HCT116 (cell line): Measurements from ENCODE around the gene TMEM219. TPM values are rescaled to one million over a fixed set of nuclear protein-coding genes. Genes with fewer than 3 reads are reported as not detected.

ENCODE experiments used
- ATAC-seq: fragments of 200-7000 bp; cut with Tn5 transposase; 2 replicates; pipeline ENCODE4 v1.9.1; 2020; ENCODE audit warnings: mild to moderate bottlenecking, moderate library complexity
- BruUV-seq: library from RNA; stranded (reverse); fragments of 400-500 nt; replicated peaks from 2 replicates; lab custom pipeline; 2021; lab: Mats Ljungman, UMichigan
- CTCF ChIA-PET: fragments of 300-600 bp; sonication (Branson Sonifier 250); formaldehyde crosslinking; loops from one replicate; lab custom pipeline; 2021; ENCODE audit warnings: antibody characterized with exemption; lab: Charles Lee
- POLR2A ChIA-PET: fragments of 300-600, 350-600 bp; sonication (Branson Sonifier 250); formaldehyde crosslinking; loops from one replicate; lab custom pipeline; 2021; ENCODE audit warnings: antibody characterized with exemption; lab: Charles Lee
- RAD21 ChIA-PET, 2 experiments: fragments of 300-600 bp; sonication (Branson Sonifier 250); formaldehyde crosslinking; loops; one replicate each; lab custom pipeline; 2023; ENCODE audit warnings: low total read pairs in 2 of 2; ENCODE audit not compliant: uncharacterized antibody in 2 of 2, unreplicated experiment in 2 of 2, low non-redundant PET in 1 of 2; lab: Charles Lee
- DNase-seq: peaks from one replicate; pipeline ENCODE4 v3.0.0-alpha.2; 2010; ENCODE audit warnings: low read depth, low spot score
- H2AFZ ChIP-seq: fragments of 200-600 bp; shearing (Covaris generic), sonication (generic); 2 replicates; pipeline ENCODE4 v1.6.1; 2017; ENCODE audit warnings: low read depth, mixed run types, mixed read lengths, antibody characterized with exemption, low read length; ENCODE audit not compliant: poor library complexity, severe bottlenecking
- H3K27ac ChIP-seq: 2 replicates; pipeline ENCODE4 v1.5.1; 2012; ENCODE audit warnings: low read depth, low read length
- H3K27me3 ChIP-seq: fragments of 200-600 bp; sonication (generic); 2 replicates; pipeline ENCODE4 v1.6.1; 2016; ENCODE audit warnings: mixed run types, low read length, mixed read lengths; ENCODE audit not compliant: insufficient read depth
- H3K36me3 ChIP-seq, 2 experiments: fragments of 200-500 bp in 1 of 2; fragments of 200-600 bp in 1 of 2; sonication (Bioruptor generic) in 1 of 2; sonication (generic) in 1 of 2; 2 replicates each; pipeline versions ENCODE4 v1.5.1 to v1.6.1; 2014 to 2016; ENCODE audit warnings: low read length in 2 of 2, inconsistent platforms in 1 of 2, mixed read lengths in 1 of 2, mixed run types in 1 of 2; ENCODE audit not compliant: insufficient read depth in 2 of 2, control insufficient read depth in 1 of 2
- H3K4me1 ChIP-seq, 2 experiments: fragments of 200-600 bp in 1 of 2; sonication (generic) in 1 of 2; 2 replicates each; pipeline versions ENCODE4 v1.5.1 to v1.6.1; 2012 to 2017; ENCODE audit warnings: low read length in 2 of 2, inconsistent platforms in 1 of 2, mild to moderate bottlenecking in 1 of 2, mixed read lengths in 1 of 2, mixed run types in 1 of 2, moderate library complexity in 1 of 2; ENCODE audit not compliant: insufficient read depth in 2 of 2, control insufficient read depth in 1 of 2
- H3K4me2 ChIP-seq: fragments of 200-600 bp; sonication (generic); 2 replicates; pipeline ENCODE4 v1.6.1; 2017; ENCODE audit warnings: mixed run types, low read length, mixed read lengths
- H3K4me3 ChIP-seq, 2 experiments: fragments of 200-600 bp in 1 of 2; sonication (generic) in 1 of 2; replicated peaks in 1 of 2; 2 replicates each; pipeline ENCODE4 v1.5.1; 2011 to 2016; ENCODE audit warnings: low read length in 2 of 2, control low read depth in 1 of 2, low read depth in 1 of 2, mild to moderate bottlenecking in 1 of 2, mixed read lengths in 1 of 2, mixed run types in 1 of 2
- H3K79me2 ChIP-seq: fragments of 200-600 bp; sonication (generic); 2 replicates; pipeline ENCODE4 v1.6.1; 2017; ENCODE audit warnings: mild to moderate bottlenecking, mixed run types, low read length, moderate library complexity, mixed read lengths; ENCODE audit not compliant: insufficient read depth
- H3K9ac ChIP-seq: fragments of 200-600 bp; sonication (generic); 2 replicates; pipeline ENCODE4 v1.6.1; 2016; ENCODE audit warnings: low read length, mixed read lengths
- H3K9me2 ChIP-seq: fragments of 200-600 bp; sonication (generic), shearing (Covaris generic); 2 replicates; pipeline ENCODE4 v1.6.1; 2017; ENCODE audit warnings: mixed run types, mild to moderate bottlenecking, moderate library complexity; ENCODE audit not compliant: insufficient read depth
- H3K9me3 ChIP-seq, 2 experiments: fragments of 200-500 bp in 1 of 2; fragments of 200-600 bp in 1 of 2; sonication (Bioruptor generic) in 1 of 2; sonication (generic) in 1 of 2; 2 replicates each; pipeline ENCODE4 v1.6.1; 2014 to 2017; ENCODE audit warnings: low read length in 2 of 2, mixed read lengths in 2 of 2, inconsistent platforms in 1 of 2, low read depth in 1 of 2, mild to moderate bottlenecking in 1 of 2, mixed run types in 1 of 2, moderate library complexity in 1 of 2; ENCODE audit not compliant: control insufficient read depth in 1 of 2, insufficient read depth in 1 of 2
- H4K20me1 ChIP-seq: fragments of 200-600 bp; sonication (generic), shearing (Covaris generic); 2 replicates; pipeline ENCODE4 v1.6.1; 2017; ENCODE audit warnings: mixed run types, mild to moderate bottlenecking, moderate library complexity; ENCODE audit not compliant: insufficient read depth
- CEBPB ChIP-seq: IDR thresholded peaks from 2 replicates; pipeline ENCODE4 v1.6.1; 2012; ENCODE audit warnings: low read depth
- FOSL1 ChIP-seq: IDR thresholded peaks from 2 replicates; pipeline ENCODE4 v1.6.1; 2012; ENCODE audit warnings: low read depth
- POLR2AphosphoS5 ChIP-seq: IDR thresholded peaks from 2 replicates; pipeline ENCODE4 v1.6.1; 2011; ENCODE audit warnings: mild to moderate bottlenecking, low read depth, low read length, moderate library complexity
- REST ChIP-seq: IDR thresholded peaks from 2 replicates; pipeline ENCODE4 v1.6.1; 2012; ENCODE audit warnings: low read depth
- SP1 ChIP-seq: IDR thresholded peaks from 2 replicates; pipeline ENCODE4 v1.6.1; 2012; ENCODE audit warnings: low read depth
- TCF7L2 ChIP-seq: IDR thresholded peaks from 2 replicates; pipeline ENCODE4 v1.7.0; 2011; ENCODE audit warnings: borderline replicate concordance, inconsistent platforms; ENCODE audit not compliant: insufficient read depth, insufficient read length; ENCODE audit errors: extremely low read depth
- intact Hi-C: fragments of 100-400 bp; cut with micrococcal nuclease; formaldehyde crosslinking; loops from 2 replicates; pipeline ENCODE4 v1.10.0; 2022
- total RNA-seq: library from RNA; stranded (reverse); gene quantifications from one replicate; pipeline ENCODE4 v1.2.1, GENCODE V29; 2021; ENCODE audit not compliant: unreplicated experiment
- TF ChIP-seq, protein P1 (sequence below): IDR thresholded peaks from 2 replicates; pipeline ENCODE4 v1.6.1; 2012

Gene TMEM219
- total RNA-seq, 1 experiment from 2014 or later = 75.5 TPM

DNA sequence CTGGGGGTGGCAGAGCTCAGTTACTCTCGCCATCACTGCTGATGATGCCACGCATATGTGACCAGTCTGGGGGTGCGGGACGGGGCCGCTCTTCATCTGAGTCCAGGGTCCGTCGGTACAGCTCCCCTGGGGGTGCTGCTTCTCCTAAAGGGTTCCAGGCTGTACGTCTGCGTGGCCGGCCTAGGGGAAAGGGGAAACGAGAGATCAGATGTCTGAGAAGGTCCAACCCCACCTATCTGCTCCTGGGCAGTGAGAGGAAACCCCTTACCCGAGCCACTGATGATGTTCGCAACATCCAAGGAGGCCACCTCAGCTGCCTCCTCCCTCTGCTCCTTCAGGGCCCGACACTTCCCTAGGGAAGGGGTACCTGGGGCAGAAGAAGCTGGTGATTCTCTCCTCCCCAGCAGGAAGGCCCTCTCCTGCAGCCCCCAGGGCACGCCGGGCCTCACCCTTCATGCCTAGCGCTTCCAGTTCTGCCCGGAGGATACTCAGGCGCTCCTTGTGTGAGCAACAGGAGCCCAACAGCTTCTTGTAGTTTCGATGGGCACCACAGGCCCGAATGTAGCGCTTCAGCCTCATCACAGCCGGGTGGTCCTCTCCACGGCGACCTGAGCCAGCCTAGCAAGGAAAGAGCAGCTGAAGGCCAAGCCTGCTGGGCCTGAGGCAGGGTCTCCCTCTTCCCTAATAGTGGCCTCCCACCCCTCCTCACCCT is 31.5 kb downstream of the TMEM219 start:
- Histone ChIP-seq H3K27ac (no peak overlapping the region; the same call in 1 of the 2 replicates), H3K9ac (no peak overlapping the region; the same call in 1 of the 2 replicates), H3K4me2 (no peak overlapping the region; the same call in 1 of the 2 replicates), H3K9me3 (no peaks in the 10 kb centered on the region), H3K36me3 (peaks cover 17 to 34% of the 10 kb centered on the region in 2 experiments), H4K20me1 (no peaks in the 10 kb centered on the region), H3K4me3 (no peak overlapping the region), H3K27me3 (no peaks in the 10 kb centered on the region), H3K4me1 (peaks cover 9 to 27% of the 10 kb centered on the region in 2 experiments)
- RAD21 ChIA-PET = no interaction called here
- ATAC-seq (no peak), DNase-seq (no peak)
- intact Hi-C loops = no loop called here
- no TSS peak for BruUV-seq
- TF ChIP-seq, protein P1, sequence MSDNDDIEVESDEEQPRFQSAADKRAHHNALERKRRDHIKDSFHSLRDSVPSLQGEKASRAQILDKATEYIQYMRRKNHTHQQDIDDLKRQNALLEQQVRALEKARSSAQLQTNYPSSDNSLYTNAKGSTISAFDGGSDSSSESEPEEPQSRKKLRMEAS = no peak
- 0 out of 2 replicates have a peak, but pooled peaks have one; percentile 13 for TF ChIP-seq POLR2AphosphoS5
- TF ChIP-seq SP1 = no peak
- no peak for TF ChIP-seq TCF7L2
- no peak for TF ChIP-seq REST
- TF ChIP-seq FOSL1 = no peak
- no peak for TF ChIP-seq CEBPB
- TF ChIP-seq, all 23 proteins: peak for 1
- ChIA-PET POLR2A (no interaction called here), CTCF (interaction anchor here (0.7 kb wide), 1 partner anchor 20 kb away, joined by 3 read pairs; no protein-coding TSS in a partner anchor)
- Histone ChIP-seq H3K79me2 (peaks cover 11% of the 10 kb centered on the region), H2AFZ (no peak overlapping the region), H3K9me2 (no peaks in the 10 kb centered on the region)
